Fibroblast of villous mesenchyme (primary cell): ENCODE measurements around the gene ZNF100. TPM values are rescaled to one million over a fixed set of nuclear protein-coding genes. Genes with fewer than 3 reads are reported as not detected.

Experiments used
- DNase-seq: peaks from one replicate; pipeline ENCODE4 v3.0.0-alpha.2; 2010; ENCODE audit warnings: low read depth
- H3K4me3 ChIP-seq: 2 replicates; pipeline ENCODE4 v1.5.1; 2011; ENCODE audit warnings: low read depth, mild to moderate bottlenecking, low read length
- total RNA-seq: library from RNA; depleted of rRNA; stranded (reverse); fragments of >200 nt; gene quantifications from 2 replicates; pipeline ENCODE4 v1.2.3, GENCODE V29; 2012
- TF ChIP-seq, protein P1 (sequence below): IDR thresholded peaks from 2 replicates; pipeline ENCODE4 v1.5.1; 2012; ENCODE audit warnings: low read depth, mild to moderate bottlenecking, low read length; ENCODE audit not compliant: insufficient read depth

Gene ZNF100
- total RNA-seq, 1 donor: 5.6 TPM

DNA sequence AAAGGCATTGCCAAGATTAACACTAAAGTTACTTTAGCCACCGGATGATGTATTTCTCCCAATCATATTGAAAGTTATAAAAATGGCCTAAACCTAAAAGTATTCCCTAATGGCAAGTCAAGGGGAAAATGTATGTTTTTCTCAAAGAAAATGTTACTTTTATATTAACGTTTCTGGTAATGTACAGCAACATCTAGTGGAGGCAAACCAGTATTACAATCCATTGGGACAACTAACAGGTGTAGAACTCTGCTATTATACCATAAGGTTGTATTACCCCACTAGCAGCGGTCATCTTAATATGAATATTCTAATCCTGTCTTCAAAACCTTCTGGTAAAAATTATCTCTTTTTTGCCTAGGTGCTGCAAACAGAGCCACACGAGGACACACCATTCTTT, 69.2 kb downstream of the ZNF100 start:
- peak; percentile 25 for DNase-seq
- TF ChIP-seq, protein P1, sequence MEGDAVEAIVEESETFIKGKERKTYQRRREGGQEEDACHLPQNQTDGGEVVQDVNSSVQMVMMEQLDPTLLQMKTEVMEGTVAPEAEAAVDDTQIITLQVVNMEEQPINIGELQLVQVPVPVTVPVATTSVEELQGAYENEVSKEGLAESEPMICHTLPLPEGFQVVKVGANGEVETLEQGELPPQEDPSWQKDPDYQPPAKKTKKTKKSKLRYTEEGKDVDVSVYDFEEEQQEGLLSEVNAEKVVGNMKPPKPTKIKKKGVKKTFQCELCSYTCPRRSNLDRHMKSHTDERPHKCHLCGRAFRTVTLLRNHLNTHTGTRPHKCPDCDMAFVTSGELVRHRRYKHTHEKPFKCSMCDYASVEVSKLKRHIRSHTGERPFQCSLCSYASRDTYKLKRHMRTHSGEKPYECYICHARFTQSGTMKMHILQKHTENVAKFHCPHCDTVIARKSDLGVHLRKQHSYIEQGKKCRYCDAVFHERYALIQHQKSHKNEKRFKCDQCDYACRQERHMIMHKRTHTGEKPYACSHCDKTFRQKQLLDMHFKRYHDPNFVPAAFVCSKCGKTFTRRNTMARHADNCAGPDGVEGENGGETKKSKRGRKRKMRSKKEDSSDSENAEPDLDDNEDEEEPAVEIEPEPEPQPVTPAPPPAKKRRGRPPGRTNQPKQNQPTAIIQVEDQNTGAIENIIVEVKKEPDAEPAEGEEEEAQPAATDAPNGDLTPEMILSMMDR: peak; percentile 59
- no peak overlapping the region for H3K4me3 ChIP-seq

DNA sequence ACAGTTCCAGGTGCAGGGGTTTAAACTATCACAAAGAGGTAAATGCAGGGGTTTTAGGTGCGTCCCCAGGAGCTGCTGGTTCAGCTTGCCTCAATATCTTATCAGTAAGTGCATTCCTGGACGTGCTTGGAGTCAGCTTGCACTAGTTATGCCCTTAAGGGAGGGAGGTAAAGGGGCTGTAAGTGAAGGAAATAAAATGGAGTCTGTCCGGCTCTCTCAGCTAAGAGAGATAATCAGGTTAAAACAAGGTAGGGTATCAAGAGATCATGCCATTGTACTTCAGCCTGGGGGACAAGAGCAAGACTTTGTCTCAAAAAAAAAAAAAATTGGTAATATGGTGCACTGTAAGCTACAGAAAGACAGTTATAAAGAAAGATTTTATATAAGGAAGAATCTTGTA, 69.7 kb downstream of the ZNF100 start:
- no peak for DNase-seq

DNA sequence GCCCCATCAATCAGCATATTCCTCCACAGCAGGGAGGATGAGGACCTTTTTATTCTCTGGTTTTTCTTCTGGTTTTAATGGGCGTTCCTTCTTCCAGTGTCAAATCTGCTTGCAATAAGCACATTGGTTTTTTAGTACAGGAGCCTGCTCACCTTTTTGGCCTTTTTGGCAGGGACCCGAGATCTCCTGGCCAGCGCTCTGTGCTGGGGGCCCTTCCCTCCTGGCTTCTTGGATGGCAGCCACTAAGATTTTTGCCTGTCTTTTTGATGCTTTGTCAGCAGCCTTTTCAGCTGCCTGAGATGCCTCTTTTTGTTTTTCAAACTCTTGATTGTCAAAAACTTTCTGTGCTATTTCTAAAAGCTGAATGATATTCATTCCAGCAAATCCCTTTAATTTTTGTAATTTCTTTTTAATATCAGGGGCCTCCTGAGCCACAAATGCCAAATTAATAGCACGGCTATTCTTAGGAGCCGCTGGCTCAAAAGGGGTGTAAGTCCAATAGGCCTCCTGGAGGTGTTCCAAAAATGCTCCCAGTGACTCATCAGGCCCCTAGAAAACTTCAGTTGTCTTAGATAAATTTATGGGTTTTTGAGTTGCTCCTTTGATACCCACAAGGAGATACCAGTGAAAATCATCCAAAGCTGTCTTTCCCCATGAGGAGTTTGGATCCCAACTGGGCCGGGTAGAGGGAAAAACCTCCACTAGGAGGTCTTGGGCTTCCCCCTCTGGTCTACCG, 73.0 kb downstream of the ZNF100 start:
- TF ChIP-seq, protein P1: no peak
- no peak for DNase-seq
- no peak overlapping the region for H3K4me3 ChIP-seq

More for the DNA sequence above, 69.7 kb downstream of the ZNF100 start:
- TF ChIP-seq, protein P1: no peak
- no peak overlapping the region for H3K4me3 ChIP-seq

DNA sequence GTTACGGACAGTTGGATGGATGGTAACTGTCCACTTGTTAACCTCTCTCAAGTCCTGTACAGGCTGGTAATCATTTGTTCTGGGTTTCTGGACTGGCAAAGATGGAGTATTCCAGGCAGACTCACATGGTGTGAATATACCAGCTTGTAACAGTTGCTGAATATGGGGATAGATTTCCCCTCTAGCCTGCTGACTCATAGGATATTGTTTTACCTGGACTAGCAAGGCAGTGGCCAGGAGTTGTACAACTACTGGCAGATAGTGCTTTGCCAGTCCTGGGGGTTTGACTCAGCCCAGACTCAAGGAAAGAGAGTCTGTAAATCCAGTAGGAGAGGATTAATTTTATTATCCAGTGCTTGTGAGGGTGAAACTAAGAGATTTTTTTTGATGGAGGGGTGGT, 74.0 kb downstream of the ZNF100 start:
- DNase-seq: no peak
- TF ChIP-seq, protein P1: no peak
- H3K4me3 ChIP-seq: no peak overlapping the region

DNA sequence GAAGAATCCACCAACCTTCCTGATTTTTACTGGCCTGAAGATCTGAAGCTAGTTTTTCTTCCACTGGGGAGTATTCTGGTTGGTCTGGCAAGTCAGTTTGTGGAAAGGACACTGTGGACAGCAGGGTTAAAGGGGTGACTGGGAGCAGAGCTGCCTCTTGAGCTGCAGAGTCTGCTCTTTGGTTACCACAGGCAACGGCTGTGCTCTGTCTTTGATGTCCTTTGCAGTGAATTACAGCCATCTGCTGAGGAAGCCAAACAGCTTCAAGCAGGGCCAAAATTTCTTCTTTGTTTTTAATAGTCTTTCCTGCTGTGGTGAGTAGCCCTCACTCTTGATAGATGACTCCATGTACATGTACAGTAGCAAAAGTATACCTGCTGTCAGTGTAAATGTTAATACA, 75.7 kb downstream of the ZNF100 start:
- TF ChIP-seq, protein P1: no peak
- no peak overlapping the region for H3K4me3 ChIP-seq
- DNase-seq: no peak

DNA sequence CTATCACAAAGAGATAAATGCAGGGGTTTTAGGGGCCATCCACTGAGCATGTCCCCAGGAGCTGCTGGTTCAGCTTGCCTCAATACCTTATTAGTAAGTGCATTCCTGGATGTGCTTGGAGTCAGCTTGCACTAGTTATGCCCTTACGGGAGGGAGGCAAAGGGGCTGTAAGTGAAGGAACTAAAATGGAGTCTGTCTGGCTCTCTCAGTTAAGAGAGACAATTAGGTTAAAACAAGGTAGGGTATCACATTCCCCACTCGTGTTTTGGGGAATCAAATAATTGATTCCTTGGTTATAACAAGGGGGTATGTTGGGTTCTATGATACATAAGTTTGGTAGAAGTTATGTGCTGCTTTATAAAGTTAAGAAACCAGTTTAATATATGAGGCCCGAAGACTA, 78.9 kb downstream of the ZNF100 start:
- no peak for DNase-seq
- TF ChIP-seq, protein P1: no peak
- no peak overlapping the region for H3K4me3 ChIP-seq

DNA sequence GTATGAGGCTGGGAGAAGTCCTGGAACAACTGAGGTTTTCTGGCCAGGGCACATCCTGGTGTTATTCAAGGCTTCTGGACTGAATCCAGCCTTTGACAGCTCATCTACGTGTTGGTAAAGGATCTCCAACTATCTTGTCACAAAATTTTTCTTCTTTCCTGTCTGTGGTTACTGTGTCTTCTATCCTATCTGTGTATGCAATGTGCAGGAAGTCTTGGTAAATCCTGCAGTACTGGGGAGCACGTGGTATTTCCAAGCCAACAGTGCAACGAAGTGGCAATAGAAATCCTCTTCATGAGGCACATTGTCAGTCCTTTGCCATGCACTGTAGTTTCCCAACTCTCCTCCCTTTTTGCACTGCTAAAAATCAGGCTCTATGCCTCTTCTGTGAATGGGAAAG, 86.7 kb downstream of the ZNF100 start:
- no peak for DNase-seq
- no peak overlapping the region for H3K4me3 ChIP-seq
- TF ChIP-seq, protein P1: no peak
